Stimulated activated CD4-positive, alpha-beta T cell treated with anti-CD3 and anti-CD28 coated beads, Interleukin-4, amount 100 ng/mL, for 4 hours (primary cell): ENCODE data around the gene NECTIN1.

Experiments
- DNase-seq, 2 experiments: peaks; one replicate each; pipeline ENCODE4 v3.0.0-alpha.2; 2020

Gene NECTIN1

DNA sequence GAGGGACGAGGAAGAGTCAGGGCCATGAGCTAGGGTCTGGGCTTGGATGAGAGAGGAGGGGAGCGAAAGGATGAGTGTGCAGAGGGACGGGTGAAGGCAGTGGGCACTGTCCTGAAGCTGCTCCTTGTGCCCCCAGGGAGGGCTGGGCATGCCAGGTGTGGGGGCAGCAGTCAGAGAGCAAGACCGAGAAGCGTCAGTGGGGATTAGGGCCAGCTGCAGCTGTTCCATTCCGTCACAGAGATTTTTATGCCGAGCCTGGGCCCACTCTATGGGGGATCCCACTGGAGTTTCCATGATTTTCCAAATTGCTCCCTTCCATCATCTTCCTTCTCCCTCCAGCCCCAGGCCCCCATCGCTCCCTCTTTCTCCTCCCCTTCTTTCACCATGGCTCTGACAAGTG lies 93.2 kb downstream of the NECTIN1 start:
- no peak for DNase-seq

DNA sequence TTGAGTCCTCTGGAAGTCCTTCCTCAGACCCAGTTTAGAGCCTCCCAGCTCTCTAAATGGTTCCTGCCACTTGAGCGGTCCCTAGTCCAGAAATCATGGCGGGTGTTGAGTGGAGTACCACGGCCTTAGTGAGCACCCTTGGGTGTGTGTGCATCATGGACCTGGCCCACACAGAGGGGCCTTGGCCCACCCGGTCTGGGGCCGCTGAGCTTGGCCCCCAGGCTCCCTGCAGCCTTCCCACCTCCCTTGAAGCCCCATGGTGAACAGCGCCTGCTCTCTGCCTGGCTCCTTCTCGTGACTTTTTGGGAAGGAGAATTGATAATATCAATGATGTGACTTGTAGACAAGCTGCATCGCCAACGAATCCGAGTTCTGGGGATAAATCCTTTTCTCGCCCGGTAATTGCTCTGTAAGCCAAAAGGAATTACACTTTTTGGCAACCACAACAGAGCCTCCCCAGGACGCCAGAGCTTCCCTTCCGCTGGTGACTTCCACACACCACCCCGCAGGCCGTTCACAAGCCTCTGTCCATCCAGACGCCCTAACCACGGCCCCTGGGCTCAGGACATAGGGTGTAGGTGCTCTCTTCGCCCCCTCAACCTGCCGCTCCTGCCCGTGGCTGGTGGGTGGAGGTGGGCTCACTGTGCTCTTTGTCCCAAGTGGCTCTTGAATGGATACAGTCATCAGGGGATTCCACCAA lies 93.8 kb downstream of the NECTIN1 start:
- DNase-seq, result no peak

DNA sequence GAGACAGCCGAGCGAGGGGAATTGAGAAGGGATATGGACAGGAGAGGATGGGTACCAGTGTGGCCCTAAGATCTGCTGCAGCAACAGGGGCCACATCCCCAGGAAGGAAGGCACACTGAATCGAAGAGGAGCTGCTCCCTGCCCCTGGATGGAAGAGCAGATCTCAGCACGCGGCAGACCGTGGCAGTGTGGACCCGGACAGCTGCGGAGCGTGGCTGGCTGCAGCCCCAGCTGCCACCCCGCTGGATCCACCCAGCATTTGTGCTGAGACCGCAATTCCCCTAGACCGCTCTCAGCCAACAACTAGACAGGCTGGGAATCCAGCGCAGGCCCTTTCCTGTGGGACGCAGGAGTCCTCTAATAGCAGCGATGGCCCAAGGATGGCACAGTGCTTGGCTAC lies 94.7 kb downstream of the NECTIN1 start:
- DNase-seq, result no peak

DNA sequence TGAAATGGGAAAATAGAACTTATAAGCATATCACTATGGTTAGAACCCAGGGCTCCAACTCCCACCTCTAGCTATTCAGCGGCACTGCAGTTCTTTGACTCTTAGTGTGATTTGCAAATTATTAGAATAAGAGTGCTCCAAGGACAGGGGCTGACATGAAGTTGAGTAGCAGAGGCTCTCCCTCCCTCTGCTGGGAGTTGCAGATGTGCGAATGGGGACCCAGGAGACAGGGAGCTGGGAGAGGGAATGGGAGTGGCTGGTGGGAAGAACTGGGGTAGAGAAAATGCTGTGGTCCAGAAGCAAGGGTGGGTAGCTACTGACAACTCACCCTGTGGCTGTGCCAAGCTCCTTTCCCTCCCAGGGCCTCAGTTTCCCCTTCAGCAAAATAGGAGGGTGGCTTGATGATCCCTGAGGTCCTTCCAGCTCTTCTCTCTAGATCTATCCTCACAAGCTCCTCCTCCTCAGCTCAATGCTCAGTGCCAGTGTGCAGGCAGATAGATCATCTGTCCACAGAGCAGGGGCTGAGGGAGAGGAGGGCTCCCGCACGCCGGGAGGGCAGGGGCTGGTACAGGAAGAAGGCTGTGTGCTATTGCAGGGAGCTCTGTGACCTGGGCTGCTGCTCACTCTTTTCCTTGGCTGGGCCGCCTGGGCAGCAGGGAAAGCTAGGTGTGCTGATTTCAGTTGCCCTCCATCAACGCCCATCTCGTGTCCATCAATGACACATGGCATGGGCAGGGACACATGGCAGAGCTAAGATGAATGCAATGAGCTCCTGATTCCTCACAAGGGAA lies 99.0 kb downstream of the NECTIN1 start:
- no peak for DNase-seq

DNA sequence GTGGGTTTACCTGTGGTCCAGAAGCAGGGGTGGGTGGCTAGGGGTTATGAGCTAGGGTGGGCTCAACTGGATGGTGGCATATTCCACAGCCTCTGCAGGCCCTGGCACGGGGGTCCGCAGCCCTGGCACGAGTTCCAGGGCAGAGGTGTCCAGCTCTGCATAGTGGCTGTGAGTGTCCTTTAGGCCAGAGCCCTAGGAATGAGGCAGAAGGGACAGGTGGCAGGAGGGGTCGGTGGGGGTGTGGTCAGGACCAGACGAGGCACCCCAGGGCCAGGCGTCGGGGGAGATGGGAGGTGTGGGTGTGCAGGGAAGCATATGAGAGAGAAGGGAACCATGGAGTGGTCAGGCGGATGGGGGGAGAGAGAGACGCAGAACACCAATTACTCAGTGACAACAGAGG lies 99.9 kb downstream of the NECTIN1 start:
- no peak for DNase-seq

DNA sequence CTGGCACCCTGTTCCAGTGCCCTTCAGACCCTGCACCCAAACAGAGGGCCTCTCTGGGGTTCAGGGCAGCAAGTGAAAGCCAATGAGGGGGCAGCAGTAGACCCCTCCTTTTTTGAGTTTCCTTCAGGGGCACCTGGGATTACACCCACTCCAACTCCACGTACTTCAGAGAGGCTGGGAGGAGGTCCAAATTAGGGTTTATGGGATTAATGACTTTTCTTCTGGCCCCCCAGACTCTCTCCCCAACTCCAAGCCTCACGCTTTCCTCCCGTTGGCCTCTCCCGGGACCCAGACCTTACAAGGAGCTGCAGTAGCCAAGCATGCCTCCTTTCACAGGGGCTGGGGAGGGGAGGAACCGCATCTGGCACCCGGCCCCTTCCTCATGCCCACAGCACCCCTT lies 101.7 kb downstream of the NECTIN1 start:
- DNase-seq, result no peak

DNA sequence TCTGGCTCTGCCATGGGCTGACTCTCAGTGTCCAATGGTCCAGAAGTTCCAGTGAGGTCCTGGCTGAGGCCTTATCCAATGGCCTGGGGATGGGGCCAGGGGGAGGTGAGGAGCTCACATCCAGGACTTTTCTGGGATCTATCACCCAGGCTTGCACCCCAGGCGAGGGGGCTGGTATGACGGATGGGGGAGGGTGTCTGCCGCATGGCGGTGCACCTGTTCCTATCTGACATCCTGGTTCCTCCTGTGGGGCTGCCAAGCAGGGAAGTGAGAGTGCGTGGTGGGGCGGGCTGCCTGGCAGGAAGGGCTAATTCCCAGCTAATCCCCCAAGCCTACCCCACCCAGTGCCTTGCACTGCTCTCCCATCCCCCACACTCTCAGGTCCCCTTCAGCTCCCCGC lies 102.1 kb downstream of the NECTIN1 start:
- DNase-seq, result no peak

DNA sequence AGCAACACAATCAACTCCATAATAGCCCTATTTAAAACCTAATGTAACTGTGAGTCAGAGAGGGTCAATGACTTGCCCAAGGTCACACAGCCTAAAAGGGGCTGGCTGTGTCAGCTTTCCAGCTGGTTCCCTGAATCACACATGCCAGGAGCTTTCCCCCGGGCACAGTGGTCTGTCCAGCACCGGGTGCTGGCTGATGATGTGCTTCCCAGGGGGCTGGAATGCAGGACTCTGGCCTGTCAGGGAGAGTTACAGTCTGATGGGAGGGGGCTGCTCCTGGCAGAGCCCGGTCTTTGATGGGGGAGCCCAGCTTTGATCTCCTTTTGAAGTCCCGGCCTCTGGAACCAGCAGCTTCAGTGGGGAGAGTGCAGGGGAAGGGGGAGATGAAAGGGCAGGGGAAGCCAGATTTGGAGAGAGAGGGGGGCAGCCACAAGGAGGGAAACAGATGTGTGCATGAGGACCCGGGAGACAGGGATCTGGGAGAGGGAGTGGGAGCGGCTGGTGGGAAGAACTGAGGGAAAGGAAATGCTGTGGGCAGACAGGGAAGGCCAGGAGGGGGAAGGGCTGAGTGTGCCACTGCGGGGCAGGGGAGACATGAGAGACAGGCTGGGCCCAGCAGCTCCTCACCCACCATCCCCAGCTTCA lies 102.7 kb downstream of the NECTIN1 start:
- DNase-seq, result no peak

DNA sequence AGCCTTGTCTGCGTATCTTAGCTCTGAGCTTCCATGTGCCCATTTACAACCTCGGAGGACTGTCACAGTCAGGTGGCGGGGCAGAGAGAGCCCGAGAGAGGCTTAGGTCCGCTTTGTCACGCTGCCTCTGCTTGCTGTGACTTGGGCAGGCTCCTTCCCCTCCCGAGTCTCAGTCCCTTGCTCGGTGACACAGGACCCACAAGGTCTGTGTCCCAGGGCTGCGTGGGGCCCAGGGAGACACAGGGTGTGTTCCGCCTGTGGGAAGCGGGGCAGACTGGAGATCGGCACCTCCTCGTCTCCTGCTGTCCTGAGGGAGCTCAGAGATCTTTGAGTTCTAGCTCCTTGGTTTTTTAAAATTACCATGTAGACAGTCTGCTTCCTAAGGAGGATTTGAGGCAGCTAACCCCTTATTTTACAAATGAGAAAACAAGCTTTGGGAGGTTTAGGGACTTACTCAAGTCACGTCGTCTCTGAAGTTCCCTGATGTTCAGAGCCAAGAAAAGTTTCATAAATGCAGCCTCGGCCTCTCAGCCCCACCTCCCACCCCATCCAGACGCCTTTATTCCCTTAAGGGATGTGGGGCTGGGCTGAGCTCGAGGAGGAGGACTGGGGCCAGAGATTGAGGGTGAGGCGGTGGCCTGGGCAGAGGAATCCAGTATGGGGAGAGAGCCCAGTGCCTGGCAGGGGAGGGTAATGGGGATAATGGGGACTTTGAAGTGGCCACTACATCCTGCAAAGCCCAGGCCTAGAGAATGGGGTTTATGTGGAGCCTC lies 103.6 kb downstream of the NECTIN1 start:
- DNase-seq, result no peak

DNA sequence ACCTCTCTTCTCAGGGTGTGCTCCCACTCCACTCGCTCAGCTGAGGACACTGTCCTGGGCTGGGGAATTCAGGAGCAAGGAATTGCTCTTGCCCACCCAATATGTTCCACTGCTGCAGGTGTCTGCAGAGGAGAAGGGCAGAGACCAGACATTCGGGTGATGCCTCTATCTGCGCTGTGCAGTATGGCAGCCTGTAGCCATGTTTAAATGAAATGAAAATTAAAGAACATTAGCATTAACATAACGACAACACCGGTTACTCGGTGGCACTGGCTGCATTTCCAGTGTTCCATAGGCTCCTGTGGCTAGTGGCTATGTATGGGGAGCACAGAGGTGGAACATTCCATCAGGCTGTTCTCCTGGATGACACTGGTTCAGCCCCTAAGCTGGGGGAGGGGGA lies 104.4 kb downstream of the NECTIN1 start:
- no peak for DNase-seq

DNA sequence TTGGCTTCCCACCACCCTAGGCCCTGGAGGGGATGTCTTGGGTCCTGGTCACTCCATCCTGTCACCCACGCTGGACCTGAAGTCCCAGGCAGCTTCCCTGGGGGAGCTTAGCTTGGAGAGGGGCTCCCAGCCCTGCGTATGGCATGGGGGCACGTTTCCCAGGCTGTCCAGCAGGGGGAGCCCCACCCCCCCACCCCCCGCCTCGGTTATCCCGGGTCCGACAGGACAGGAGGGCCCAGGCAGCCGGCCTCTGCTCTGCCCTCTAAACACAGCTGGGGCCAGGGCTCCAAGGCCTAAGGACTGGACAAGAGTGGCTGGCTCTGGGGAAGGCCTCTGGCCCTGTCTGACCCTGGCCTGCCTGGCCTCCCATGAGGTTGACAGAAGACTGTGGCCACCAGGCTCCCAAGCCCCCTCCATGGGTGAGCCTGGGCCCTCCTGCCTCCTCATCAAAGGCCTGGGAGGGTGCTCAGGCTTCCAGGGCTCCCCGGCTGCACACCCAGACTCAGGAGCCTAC lies 104.8 kb downstream of the NECTIN1 start:
- DNase-seq, result no peak

DNA sequence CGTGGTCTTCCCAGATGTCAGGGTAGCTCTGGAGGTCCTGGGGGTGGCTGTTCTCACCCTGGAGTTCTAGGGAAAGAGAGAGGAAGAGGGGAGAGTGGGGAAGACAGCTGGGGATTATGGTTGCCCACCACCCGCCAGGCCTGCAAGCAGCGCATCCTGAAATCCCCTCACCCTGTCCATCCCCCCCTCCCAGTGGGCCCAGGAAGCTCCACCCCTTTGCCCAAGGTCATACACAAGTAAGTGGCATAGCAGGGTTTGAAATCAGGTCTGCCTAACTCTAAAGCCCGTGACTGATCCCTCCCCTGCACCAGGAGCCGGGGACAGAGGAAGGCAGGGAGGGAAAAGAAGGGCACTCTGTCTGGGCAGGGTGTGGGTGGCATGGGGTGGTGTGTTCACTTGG lies 105.3 kb downstream of the NECTIN1 start:
- DNase-seq, result no peak

DNA sequence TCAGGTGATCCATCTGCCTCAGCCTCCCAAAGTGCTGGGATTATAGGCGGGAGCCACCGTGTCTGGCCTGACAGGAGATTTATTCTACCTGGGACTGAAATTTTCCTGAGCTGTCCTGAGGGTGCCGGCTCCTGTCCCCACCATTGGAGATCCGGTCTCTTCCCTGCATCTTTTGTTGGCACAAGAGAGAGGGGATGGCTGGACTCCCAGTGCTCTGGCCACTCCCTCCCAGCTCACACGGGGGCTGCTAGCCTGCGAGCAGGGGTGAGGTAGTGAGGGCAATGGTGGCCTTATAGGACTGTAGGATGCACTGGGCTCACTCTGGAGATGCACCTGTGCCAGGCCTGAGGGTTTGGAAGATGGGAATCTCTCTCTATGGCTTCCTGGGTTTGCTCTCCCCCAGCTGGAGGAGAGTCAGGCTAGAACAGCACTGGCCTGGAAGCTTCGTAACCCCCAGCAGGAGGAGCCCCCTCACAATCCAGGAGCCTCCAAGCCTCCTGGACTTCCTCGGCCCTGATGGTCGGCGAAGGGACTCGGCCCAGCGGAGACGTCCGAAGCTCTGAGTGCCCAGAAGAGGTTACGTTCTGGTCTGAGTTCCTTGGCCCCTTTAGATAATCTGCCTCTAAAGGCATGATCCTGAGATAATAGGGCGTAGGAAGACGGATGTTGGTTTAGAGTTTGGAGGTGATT lies 106.4 kb downstream of the NECTIN1 start:
- DNase-seq, result no peak

DNA sequence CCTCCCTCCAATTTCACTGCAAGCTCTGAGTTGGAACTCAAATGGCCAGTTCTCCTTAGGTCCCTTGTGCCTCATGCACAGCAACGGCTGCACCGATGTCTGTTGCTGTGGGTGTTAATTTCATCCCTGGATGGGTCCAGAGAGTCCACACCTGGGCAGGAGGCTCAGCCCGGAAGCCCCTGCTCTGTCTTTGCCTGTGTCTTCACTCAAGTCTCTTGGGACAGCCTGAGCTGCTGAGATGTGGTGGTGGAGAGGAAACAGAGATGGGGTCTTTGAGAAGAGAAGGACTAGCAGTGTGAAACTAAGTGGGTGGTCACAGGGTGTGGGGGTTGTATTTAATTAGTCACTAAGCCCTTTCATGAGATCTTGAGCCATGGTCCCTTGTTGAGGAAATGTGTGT lies 109.3 kb downstream of the NECTIN1 start:
- no peak for DNase-seq

DNA sequence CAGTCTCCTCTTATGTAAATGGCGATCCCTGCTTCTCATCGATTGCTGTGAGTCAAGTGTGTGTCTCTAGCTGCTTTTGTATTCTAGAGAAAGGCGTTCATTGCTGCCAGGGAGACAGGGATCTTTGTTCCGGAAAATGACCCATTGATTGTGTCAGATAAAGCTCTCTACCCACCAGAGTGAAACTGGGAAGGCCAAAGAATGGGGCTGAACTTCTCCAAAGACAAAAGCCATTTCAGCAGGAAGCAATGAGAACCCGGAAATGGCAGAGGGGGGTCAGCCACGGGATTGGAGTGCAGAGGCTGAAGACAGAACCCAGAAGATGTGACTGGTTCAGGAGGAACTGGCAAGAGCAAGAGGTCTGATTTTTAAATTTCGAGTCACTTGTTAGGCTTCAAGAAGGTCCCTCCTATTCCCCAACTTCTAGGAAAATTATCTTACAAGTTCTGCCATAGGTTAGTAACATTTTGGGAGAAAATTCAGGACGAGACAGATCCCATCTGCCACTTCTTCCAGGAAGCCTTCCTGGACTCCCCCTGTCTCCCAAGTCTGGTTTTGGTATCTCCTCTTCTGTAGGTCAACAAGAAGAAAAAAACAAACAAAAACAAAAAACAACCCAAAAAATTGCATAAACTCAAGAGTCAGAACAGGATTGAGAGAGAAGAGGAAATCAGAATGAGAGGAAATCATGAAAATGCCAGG lies 110.6 kb downstream of the NECTIN1 start:
- no peak for DNase-seq

DNA sequence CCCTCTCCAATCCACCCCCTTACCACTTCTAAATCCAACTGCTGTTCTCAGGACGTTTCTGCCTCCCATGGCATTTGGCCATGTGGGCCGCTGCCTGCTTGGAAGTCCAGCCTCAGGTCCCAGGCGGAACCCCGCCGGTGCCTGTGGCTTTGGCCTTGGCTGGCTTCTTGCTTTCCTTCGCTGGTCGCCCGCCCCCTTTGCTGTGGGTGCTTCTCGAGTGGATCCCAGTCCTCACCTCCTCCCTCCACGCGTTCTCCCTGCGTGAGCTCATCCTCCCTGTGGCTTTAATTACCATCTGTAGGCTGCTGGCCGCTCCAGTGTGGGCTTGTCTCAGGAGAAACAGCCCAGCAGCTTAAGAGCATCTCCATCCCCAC lies 111.7 kb downstream of the NECTIN1 start:
- DNase-seq, result no peak

DNA sequence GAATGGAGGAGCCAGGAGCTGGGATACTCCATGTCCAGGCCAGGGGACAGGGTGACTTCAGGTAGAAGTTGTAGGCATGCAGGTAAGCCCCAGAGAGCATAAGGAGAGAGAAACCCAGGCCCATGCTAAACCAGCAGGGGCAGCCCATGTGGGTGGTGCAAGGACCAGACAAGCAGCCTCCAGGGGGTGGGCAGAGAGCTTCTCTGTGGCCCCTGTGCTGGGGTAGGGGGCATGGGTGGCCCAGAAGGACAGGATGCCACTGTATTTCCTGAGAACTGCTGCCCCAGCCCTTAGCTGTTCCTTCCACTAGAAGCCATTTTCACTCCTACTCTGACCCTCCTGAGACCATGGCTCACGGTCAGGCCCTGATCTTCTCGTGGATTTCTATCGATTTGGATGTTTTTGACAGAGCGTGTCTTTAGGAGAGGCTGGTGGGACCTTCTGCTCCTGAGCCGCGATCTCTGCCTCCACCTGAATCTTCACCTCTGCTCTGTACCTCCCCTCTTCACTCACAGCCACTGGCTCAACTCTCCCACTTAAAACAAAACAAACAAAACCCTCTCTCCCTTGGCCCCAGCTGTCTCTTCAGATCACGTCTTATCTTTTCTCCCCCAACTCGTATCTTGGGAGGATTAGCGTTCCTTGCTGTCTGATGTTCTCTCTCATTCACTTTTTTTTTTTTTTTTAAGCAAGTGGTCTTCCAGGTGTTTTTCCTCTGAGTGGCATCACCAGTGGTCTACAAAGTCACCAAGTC lies 112.2 kb downstream of the NECTIN1 start:
- no peak for DNase-seq

DNA sequence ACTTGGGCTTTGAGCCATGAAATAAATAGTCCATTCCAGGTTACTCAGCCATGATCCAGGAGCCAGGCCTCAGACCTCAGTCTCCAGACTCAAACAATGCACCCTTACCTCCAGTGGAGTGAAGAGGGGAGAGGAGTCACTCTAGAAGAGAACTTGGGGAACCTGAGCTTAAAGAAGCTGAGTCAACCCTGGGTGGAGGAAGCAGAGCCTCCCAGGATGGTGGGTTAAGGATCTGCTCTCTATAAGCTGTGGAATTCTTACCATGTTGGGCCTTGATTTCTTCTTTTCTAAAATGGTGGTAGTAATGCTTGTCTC lies 113.2 kb downstream of the NECTIN1 start:
- DNase-seq, result no peak

DNA sequence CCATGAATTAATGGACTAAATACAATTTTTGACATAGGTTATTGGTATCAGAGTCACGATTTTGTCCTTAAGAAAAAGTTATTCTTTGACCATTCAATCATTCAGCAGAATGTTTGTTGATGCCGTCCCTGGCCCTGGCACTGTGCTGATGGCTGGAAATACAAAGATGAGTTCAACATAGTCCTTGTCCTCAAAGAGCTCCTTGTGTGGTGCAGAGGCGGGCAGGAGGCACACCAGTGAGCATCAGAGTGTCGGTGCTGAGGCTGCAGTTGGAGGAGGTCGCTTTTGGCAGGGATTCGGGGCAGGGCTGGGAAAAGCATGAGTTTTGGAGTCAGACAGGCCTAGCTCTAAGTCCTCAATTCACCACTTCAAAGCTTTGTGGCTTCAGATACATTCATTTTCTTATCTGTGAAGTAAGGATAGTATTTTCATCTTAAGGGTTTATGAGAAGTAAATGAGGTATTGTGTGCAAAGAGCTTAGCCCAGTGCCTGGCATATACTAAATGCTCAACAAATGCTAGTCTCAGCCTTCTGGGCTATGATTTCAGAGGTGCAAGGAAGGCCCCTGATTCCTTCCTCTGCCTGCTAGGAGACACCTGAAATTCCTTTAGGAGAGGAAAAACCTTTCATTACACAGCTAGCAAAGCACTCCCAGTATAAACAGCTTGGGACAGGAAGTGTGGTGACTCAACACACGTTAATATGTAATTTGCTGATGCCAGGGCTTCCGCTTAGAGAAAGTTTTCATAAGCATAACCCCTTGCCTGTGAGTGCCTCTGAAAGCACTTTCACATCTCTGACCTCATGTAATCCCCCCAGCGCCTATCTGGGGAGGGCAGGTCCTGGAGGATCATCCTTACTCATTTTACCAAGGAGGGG lies 113.8 kb downstream of the NECTIN1 start:
- DNase-seq, result no peak
